SH-SY5Y (cell line): Measurements from ENCODE around the gene MCM10.

Experiments
- GATA2 ChIP-seq: IDR thresholded peaks from 2 replicates; pipeline ENCODE4 v1.6.1; 2011; ENCODE audit warnings: mild to moderate bottlenecking, low read depth, low read length
- GATA3 ChIP-seq: IDR thresholded peaks from 2 replicates; pipeline ENCODE4 v1.6.1; 2011; ENCODE audit warnings: low read depth, mild to moderate bottlenecking, low read length, moderate library complexity

- TF ChIP-seq GATA2 (no peak), GATA3 (no peak)
Observed at GRCh38 chr10:13231808-13232207, 70.5 kb downstream of the MCM10 start.
